Mesothelial cell of epicardium (in vitro differentiated cells): Measurements from ENCODE around the gene SPDYE4. TPM values are rescaled to one million over a fixed set of nuclear protein-coding genes. Genes with fewer than 3 reads are reported as not detected.

Source experiments
- DNase-seq, 2 experiments: peaks; one replicate each; pipeline ENCODE4 v3.0.0; 2021; ENCODE audit warnings: low spot score in 2 of 2; ENCODE audit not compliant: unreplicated experiment in 2 of 2
- H3K27ac Mint-ChIP-seq: 2 replicates; pipeline ENCODE4 v1.8.0; 2021; ENCODE audit warnings: mixed read lengths
- H3K27me3 Mint-ChIP-seq: 2 replicates; pipeline ENCODE4 v1.8.0; 2021; ENCODE audit warnings: low read depth, mixed read lengths
- H3K36me3 Mint-ChIP-seq: 2 replicates; pipeline ENCODE4 v1.8.0; 2021; ENCODE audit warnings: mixed read lengths
- H3K4me1 Mint-ChIP-seq: 2 replicates; pipeline ENCODE4 v1.8.0; 2021; ENCODE audit warnings: mixed read lengths
- H3K4me3 Mint-ChIP-seq: 2 replicates; pipeline ENCODE4 v1.8.0; 2021; ENCODE audit warnings: mild to moderate bottlenecking, moderate library complexity, mixed read lengths
- H3K9me3 Mint-ChIP-seq: 2 replicates; pipeline ENCODE4 v1.8.0; 2021; ENCODE audit warnings: mixed read lengths
- CTCF ChIP-seq: fragments of 200-600 bp; sonication (generic); IDR thresholded peaks from one replicate; pipeline ENCODE4 v1.5.0; 2021; ENCODE audit warnings: antibody characterized with exemption; ENCODE audit not compliant: unreplicated experiment
- total RNA-seq: library from RNA; stranded (reverse); gene quantifications from 3 replicates; pipeline ENCODE4 v1.2.1, GENCODE V29; 2021

Gene SPDYE4
- total RNA-seq, 1 donor from 2014 or later: not detected

DNA sequence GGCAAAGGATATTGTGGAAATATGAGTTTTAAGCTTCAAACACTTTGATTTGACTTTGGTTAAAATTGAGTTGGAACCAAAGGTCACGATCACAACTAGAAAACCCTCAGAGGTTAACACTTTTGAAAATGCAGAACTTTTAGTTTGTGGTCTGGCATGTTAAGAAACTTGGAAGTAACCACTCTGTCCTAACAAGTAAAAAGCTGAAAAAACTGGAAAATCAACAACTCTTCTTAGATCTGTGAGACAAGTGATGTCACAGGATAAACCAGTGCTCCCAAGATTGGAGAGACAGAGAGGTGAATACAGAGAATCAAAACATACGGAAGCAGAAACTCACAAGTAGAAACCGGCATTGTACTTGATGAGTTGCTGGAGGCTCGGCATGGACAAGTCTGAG, 23.4 kb upstream of the SPDYE4 start:
- peak overlapping the region; percentile 68 for H3K27ac Mint-ChIP-seq
- H3K4me1 Mint-ChIP-seq: peaks cover 11% of the 10 kb centered on the region
- TF ChIP-seq CTCF: no peak
- H3K4me3 Mint-ChIP-seq: no peak overlapping the region
- H3K36me3 Mint-ChIP-seq: peaks cover 4% of the 10 kb centered on the region
- H3K9me3 Mint-ChIP-seq: peaks cover 27% of the 10 kb centered on the region
- no peaks in the 10 kb centered on the region for H3K27me3 Mint-ChIP-seq
- DNase-seq: no peak

GRCh38 chr17:8776881-8777280, 18.5 kb upstream of the SPDYE4 start:
- DNase-seq: no peak
- Mint-ChIP-seq H3K4me1 (peaks cover 17% of the 10 kb centered on the region), H3K9me3 (peaks cover 40% of the 10 kb centered on the region), H3K36me3 (peaks cover 2% of the 10 kb centered on the region), H3K27ac (peak overlapping the region; percentile 43), H3K4me3 (no peak overlapping the region), H3K27me3 (no peaks in the 10 kb centered on the region)
- no peak for TF ChIP-seq CTCF

GRCh38 chr17:8776248-8776647, 17.9 kb upstream of the SPDYE4 start:
- no peak for DNase-seq
- H3K9me3 Mint-ChIP-seq: peaks cover 40% of the 10 kb centered on the region

DNA sequence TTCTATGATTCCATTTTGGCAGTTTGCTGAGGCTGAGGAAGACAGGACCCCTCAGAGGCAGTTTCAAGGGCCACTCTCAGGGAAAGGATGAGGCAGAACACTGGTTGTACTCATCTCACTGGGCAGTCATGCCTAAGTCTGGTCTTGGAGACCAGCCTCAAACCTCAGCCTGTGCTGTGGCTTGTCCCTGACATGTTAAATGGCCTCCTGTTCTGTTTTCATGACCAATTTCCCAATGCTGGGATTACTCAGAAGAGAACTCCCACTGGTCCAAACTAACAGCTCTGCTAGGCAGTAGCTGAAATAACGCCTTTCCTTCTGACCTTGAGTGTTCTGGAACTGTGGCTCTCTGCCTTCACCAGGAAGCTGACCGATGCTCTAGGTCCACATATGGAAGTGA, 8.4 kb upstream of the SPDYE4 start:
- peaks cover 2% of the 10 kb centered on the region for H3K27me3 Mint-ChIP-seq

More at GRCh38 chr17:8776248-8776647, 17.9 kb upstream of the SPDYE4 start:
- TF ChIP-seq CTCF: no peak
- peak overlapping the region; percentile 37 for H3K27ac Mint-ChIP-seq
- H3K27me3 Mint-ChIP-seq: no peaks in the 10 kb centered on the region
- no peak overlapping the region for H3K4me3 Mint-ChIP-seq
- peaks cover 2% of the 10 kb centered on the region for H3K36me3 Mint-ChIP-seq
- H3K4me1 Mint-ChIP-seq: peaks cover 12% of the 10 kb centered on the region

GRCh38 chr17:8762012-8762411, 3.7 kb upstream of the SPDYE4 start:
- H3K4me1 Mint-ChIP-seq: no peaks in the 10 kb centered on the region
- H3K4me3 Mint-ChIP-seq: no peak overlapping the region
- DNase-seq: no peak
- H3K27ac Mint-ChIP-seq: no peak overlapping the region
- H3K9me3 Mint-ChIP-seq: peaks cover 5% of the 10 kb centered on the region
- H3K27me3 Mint-ChIP-seq: peaks cover 11% of the 10 kb centered on the region
- TF ChIP-seq CTCF: no peak
- H3K36me3 Mint-ChIP-seq: no peaks in the 10 kb centered on the region

More for the DNA sequence above, 8.4 kb upstream of the SPDYE4 start:
- no peak for DNase-seq
- no peak overlapping the region for H3K27ac Mint-ChIP-seq
- no peaks in the 10 kb centered on the region for H3K36me3 Mint-ChIP-seq
- H3K4me3 Mint-ChIP-seq: no peak overlapping the region
- no peak for TF ChIP-seq CTCF
- peaks cover 3% of the 10 kb centered on the region for H3K4me1 Mint-ChIP-seq
- H3K9me3 Mint-ChIP-seq: peaks cover 5% of the 10 kb centered on the region

DNA sequence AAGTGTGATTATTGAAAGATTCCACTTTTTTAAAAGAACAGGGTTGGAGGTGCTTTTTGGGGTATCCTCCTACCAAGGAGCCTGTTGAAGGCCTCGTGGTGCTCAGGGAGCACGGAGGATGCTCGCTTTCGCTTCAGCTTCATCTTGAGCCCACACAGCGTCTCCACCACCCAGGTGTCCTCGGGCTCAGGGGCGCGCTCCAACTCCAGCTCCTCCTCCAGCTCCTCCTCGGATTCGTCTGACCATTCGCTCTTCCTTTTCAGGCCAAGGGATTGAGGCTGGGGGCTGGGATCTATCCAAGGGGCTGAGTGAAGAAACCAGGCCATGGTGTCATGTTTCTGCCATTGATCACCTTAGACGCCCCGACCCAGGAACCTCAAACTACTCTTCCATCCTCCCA, 1.2 kb downstream of the SPDYE4 start:
- Mint-ChIP-seq H3K36me3 (no peaks in the 10 kb centered on the region), H3K4me1 (no peaks in the 10 kb centered on the region), H3K27ac (no peak overlapping the region), H3K9me3 (no peaks in the 10 kb centered on the region), H3K4me3 (no peak overlapping the region), H3K27me3 (peaks cover 21% of the 10 kb centered on the region)
- no peak for DNase-seq
- no peak for TF ChIP-seq CTCF
